Measurements from ENCODE around the gene NCL. TPM values are rescaled to one million over a fixed set of nuclear protein-coding genes. Genes with fewer than 3 reads are reported as not detected.

The NCL gene
- total and polyA plus RNA-seq, 2 of the 4 experiments (the other 2 are of a cell fraction): 267 to 289 TPM

- CTCF ChIA-PET: no interaction called here
- H3K9me3 ChIP-seq (ENCODE audit: control insufficient read depth, insufficient read depth, low read length): no peaks in the 10 kb centered on the region
These were observed 5.9 kb downstream of the NCL start for GRCh38 chr2:231458368-231458767.

More at GRCh38 chr2:231458368-231458767, 5.9 kb downstream of the NCL start:
- Histone ChIP-seq H3K56ac (ENCODE audit: extremely low read depth, insufficient read depth, low read length) (no peak overlapping the region), H3K23ac (ENCODE audit: low read depth, low read length) (no peak overlapping the region), H2BK15ac (ENCODE audit: low read depth, low read length) (no peak overlapping the region), H2AK5ac (ENCODE audit: low read depth, low read length) (no peak overlapping the region), H3K27ac (ENCODE audit: insufficient read depth, low read length) (no peak overlapping the region), H3K27me3 (ENCODE audit: control insufficient read depth, insufficient read depth, low read length) (no peaks in the 10 kb centered on the region), H3K9me1 (ENCODE audit: insufficient read depth, low read length) (peaks cover 9% of the 10 kb centered on the region; the same call in 1 of the 2 replicates), H3K36me3 (ENCODE audit: control insufficient read depth, insufficient read depth, low read length) (peaks cover 69% of the 10 kb centered on the region), H2AK9ac (replicated peaks; ENCODE audit: low read depth, low read length, poor library complexity) (no peak overlapping the region), H3K79me1 (ENCODE audit: low read depth in 1 of 2, low read length in 2 of 2) (peaks cover 29 to 50% of the 10 kb centered on the region in 2 experiments), H3K18ac (ENCODE audit: low read depth, low read length) (no peak overlapping the region), H3K4me3 (ENCODE audit: insufficient read depth, low read depth, low read length) (no peak overlapping the region), H3K4me1 (ENCODE audit: control insufficient read depth, insufficient read depth, low read length) (no peaks in the 10 kb centered on the region), H3K4me2 (ENCODE audit: low read depth, low read length) (no peak overlapping the region), H4K20me1 (ENCODE audit: insufficient read depth, low read length) (peaks cover 52% of the 10 kb centered on the region), H2AFZ (replicated peaks; ENCODE audit: low read length, poor library complexity) (no peak overlapping the region), H3K9ac (ENCODE audit: low read depth, low read length) (no peak overlapping the region), H2BK120ac (ENCODE audit: low read depth, low read length) (no peak overlapping the region), H4K91ac (ENCODE audit: insufficient read depth, low read depth, low read length) (no peak overlapping the region), H3K14ac (replicated peaks; ENCODE audit: low read depth, low read length) (no peak overlapping the region), H4K5ac (ENCODE audit: low read depth, low read length) (no peak overlapping the region), H3K4ac (ENCODE audit: low read depth, low read length) (no peak overlapping the region), H4K8ac (ENCODE audit: low read depth in 2 of 2, low read length in 2 of 2) (no peak overlapping the region), H2BK5ac (ENCODE audit: low read depth, low read length, poor library complexity, severe bottlenecking) (no peak overlapping the region), H2BK20ac (ENCODE audit: low read depth, low read length) (no peak overlapping the region)
- intact Hi-C loops (cut with micrococcal nuclease) (loop anchor here (10.0 kb wide), 1 partner anchor 554 kb away; no protein-coding TSS in a partner anchor), dilution Hi-C loops (cut with HindIII; ENCODE audit: low sequenced_read_pairs, unreplicated experiment) (no loop called here), in situ Hi-C loops (cut with MboI; ENCODE audit: low sequenced_read_pairs) (loop anchor here (10.0 kb wide), 1 partner anchor 354 kb away; no protein-coding TSS in a partner anchor)
- TF ChIP-seq MAFK (IDR thresholded peaks at IDR 0.05; ENCODE audit: low read depth, low read length): no peak
- no peak for TF ChIP-seq MAZ (IDR thresholded peaks at IDR 0.05; ENCODE audit: borderline replicate concordance, low read depth, low read length)
- no peak for TF ChIP-seq USF2 (IDR thresholded peaks at IDR 0.05; ENCODE audit: low read depth, low read length)
- no peak for TF ChIP-seq FOS (IDR thresholded peaks at IDR 0.05; ENCODE audit: low read depth, low read length)
- TF ChIP-seq, protein P1, sequence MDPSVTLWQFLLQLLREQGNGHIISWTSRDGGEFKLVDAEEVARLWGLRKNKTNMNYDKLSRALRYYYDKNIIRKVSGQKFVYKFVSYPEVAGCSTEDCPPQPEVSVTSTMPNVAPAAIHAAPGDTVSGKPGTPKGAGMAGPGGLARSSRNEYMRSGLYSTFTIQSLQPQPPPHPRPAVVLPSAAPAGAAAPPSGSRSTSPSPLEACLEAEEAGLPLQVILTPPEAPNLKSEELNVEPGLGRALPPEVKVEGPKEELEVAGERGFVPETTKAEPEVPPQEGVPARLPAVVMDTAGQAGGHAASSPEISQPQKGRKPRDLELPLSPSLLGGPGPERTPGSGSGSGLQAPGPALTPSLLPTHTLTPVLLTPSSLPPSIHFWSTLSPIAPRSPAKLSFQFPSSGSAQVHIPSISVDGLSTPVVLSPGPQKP (IDR thresholded peaks at IDR 0.05; ENCODE audit: borderline replicate concordance, low read depth, low read length): no peak
- TF ChIP-seq POLR2A (IDR thresholded peaks at IDR 0.05; ENCODE audit: low read depth, low read length): no peak
- TF ChIP-seq SMC3 (IDR thresholded peaks at IDR 0.05; ENCODE audit: low read depth, low read length): no peak
- TF ChIP-seq MXI1 (IDR thresholded peaks at IDR 0.05; ENCODE audit: borderline replicate concordance, low read depth, low read length): no peak
- no peak for TF ChIP-seq RCOR1 (IDR thresholded peaks at IDR 0.05; ENCODE audit: insufficient replicate concordance, low read length)
- TF ChIP-seq RFX5 (IDR thresholded peaks at IDR 0.05; ENCODE audit: low read depth, low read length): no peak
- no peak for TF ChIP-seq CEBPB (IDR thresholded peaks at IDR 0.05; ENCODE audit: low read depth, low read length)
- TF ChIP-seq CHD1 (IDR thresholded peaks at IDR 0.05; ENCODE audit: low read depth, low read length): no peak
- TF ChIP-seq RAD21 (IDR thresholded peaks at IDR 0.05; ENCODE audit: low read length): no peak
- no peak for TF ChIP-seq BHLHE40 (IDR thresholded peaks at IDR 0.05; ENCODE audit: low read depth, low read length)
- TF ChIP-seq NFE2L2 (IDR thresholded peaks at IDR 0.05; ENCODE audit: low read depth, low read length): no peak
- no peak for TF ChIP-seq CTCF (conservative IDR thresholded peaks at IDR 0.05; ENCODE audit: low read depth, low read length)
- POLR2A ChIA-PET (ENCODE audit: unreplicated experiment): no interaction called here
- DNase-seq (no peak), ATAC-seq (ENCODE audit: low read depth) (no peak)
- WGBS, 2 experiments (ENCODE audit: extremely low coverage in 2 of 2, insufficient read length in 1 of 2): no CpG with 5 or more reads among the region's 6 CpGs
- no TSS peak for BruUV-seq (replicated peaks)
